ENCODE results near the gene FOXL3. TPM values are rescaled to one million over a fixed set of nuclear protein-coding genes. Genes with fewer than 3 reads are reported as not detected.
A peak's percentile ranks its signal among the peaks of the same experiment; 100 is the strongest.

FOXL3 gene
- total RNA-seq, 1 donor from 2014 or later: not detected

DNA sequence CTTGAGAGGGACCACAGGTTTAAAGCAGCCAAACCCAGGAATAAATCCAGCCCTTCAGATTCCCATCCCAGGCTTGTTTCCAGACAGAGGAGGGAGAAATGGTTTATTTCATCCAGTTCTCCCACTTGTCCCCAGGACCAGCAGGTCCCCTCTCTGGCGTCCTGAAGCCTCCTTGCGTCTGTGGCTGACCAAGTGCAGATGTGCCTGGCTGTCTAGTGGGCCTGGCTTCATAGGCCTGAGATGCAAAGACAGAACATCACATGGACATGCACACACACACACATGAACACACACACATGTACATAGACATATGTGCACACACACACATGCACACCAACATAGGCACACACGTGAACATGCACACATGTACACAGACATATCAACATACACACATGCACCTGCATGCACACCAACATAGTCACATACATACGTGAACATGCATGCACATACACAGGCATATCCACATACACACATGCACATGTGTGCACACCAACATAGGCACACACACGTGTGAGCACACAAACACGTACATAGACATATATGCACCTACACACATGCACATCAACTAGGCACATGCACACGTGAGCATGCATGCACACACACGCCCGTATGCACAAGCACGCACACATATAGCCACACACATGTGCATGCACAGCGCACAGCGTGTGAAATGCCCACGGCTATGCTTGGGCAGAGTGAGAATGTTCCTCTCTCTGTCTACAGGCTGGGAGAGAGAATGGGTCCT, 10.7 kb downstream of the FOXL3 start:
- ATAC-seq (no peak), DNase-seq (ENCODE audit: low spot score) (no peak)

DNA sequence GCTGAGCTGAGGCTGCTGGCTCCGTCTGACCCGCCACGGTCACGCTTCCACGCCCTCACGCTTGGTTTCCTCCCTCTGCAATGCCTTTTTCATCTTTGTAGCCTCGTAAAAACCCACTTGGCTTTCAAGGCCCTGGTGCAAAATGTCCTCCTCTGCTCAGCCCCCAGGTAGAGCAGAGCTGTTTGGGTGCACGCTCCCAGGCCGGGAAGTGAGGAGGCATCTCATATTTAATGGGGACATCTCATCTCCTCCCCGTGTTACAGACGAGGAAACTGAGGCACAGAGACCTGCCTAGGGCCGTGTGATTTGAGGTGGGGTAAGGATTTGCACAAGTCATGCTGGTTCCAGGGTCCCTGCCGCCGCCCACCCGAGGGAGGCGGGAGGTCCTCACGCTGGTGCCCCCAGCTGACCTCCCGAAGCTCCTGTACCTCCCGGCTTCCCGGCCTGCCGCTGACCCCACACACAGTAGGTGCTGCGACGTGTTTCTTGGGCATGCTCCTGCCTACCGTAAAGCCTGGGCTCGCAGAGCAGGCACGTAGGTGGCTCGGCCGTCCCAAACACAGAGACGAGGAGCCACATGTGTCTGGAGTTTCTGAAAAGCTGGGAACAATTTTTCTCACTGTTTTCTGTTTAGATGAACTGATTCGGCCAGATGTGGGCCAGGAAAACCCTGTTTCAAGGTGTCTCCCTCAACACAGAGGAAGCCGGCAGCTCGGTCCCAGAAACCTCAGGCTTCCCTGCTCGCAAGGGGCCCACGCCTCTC, 11.5 kb downstream of the FOXL3 start:
- DNase-seq (ENCODE audit: low spot score): no peak
- ATAC-seq: no peak

DNA sequence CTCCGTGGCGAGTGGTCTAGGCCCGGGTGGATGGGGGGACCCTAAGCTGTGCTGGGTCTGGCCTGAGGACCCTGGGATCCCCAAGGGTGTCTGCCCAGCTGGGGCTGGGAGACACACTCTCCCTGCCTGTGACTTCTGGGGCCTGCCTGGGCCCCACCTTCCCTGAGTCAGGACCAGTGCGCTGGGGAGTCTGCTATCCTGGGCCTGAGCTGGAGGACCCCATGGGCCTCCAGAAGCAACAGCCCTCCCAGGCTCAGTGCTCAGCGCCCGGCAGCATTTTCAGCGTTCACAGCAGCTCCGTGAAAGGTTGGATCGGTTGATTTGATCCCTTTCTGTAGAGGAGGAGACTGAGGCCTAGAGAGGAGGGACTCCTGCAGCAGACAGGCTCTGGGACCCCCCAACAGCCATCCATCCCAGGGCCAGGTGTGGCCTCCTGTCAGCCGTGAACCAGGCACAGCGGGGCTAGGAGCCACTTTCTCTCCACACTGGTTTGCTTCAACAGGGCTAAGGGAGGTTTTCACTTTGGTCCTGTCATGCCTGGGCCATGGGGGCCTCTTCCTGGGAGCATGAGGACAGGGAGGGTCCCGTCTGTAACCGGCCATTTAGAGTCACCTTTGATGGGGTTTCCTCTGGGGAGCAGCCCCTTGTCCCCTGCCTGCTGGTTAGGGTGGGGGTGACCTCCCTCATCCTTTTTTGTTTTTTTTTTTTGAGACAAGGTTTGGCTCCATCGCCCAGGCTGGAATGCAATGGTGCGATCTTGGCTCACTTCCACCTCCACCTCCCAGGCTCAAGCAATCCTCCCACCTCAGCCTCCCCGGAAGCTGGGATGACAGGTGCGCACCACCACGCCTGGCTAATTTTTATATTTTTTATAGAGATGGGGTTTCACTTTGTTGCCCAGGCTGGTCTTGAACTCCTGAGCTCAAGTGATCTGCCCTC, 12.4 kb downstream of the FOXL3 start:
- DNase-seq (ENCODE audit: low spot score) (no peak), ATAC-seq (no peak)

DNA sequence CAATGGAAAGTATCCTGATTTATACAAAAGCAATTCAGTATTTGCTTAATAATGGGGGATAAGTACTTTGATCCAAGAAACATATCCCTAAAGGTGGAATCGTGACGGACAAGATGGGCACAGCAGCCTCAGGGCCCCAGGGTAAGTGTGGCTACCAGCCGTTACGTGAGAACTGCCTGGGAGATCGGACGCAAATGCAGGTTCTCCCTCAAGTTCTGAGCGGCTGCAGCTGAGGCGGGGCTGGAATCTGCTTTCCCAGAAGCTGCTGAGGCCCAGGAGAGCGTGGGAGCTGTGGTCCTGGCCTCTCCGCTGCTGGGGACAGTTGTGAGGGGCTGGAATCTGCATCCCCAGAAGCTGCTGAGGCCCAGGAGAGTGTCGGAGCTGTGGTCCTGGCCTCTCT, 13.5 kb downstream of the FOXL3 start:
- ATAC-seq: no peak
- DNase-seq (ENCODE audit: low spot score): no peak

DNA sequence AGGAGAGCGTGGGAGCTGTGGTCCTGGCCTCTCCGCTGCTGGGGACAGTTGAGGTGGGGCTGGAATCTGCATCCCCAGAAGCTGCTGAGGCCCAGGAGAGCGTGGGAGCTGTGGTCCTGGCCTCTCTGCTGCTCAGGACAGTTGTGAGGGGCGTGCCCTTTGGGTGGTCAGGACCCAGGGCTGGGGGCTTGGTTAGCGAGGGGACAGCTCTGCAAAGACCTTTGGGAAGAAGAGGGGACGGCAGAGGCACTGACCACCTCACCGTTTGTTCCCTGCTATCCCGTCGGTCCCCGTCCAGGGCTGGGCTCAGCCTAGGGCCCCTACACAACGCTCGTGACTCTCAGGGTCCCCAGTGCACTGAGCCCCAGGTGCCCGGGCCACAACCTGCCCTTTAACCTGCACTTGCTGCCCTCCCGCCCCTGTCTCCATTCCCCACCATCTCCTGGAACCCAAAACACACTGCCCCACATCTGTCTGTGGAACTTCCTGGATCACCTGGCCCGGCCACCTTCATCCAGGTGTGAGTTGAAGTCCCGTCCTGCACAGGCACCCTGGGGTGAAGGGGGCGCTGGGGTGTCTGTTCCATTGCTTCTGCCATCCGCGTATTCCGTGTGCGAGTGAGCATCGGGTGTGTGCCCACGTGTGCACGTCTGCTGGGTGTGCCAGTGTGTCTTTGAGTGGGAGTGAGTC, 14.1 kb downstream of the FOXL3 start:
- DNase-seq (ENCODE audit: low spot score) (no peak), ATAC-seq (no peak)

DNA sequence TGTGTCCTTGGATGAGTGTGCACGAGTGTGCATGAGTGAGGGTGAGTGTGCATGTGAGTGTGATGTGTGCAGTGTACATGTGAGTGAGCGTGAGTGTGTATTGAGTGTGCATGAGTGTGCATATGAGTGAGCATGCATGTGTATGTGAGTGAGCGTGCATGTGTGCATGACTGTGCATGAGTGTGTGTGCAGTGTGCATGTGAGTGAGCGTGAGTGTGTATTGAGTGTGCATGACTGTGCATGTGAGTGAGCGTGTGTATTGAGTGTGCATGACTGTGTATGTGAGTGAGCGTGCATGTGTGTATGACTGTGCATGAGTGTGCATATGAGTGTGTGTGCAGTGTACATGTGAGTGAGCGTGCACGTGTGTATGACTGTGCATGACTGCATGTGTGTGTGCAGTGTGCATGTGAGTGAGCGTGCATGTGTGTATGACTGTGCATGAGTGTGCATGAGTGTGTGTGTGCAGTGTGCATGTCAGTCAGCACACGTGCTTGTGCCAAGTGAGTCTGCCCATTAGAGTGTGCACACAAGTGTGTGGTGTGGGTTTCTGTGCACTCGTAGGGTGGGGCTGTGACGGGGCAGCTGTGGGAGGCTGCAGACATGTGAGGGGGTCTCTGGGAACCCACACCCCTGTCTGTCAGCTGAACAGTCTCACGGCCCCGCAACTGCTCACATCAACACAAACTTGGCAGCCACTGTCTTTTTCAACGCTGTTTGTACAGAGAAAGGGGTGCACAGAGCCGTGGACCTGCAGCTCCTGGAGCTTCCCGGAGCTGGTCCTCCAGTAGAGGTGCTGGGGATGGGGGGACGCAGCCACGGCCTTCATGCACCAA, 14.8 kb downstream of the FOXL3 start:
- no peak for ATAC-seq

DNA sequence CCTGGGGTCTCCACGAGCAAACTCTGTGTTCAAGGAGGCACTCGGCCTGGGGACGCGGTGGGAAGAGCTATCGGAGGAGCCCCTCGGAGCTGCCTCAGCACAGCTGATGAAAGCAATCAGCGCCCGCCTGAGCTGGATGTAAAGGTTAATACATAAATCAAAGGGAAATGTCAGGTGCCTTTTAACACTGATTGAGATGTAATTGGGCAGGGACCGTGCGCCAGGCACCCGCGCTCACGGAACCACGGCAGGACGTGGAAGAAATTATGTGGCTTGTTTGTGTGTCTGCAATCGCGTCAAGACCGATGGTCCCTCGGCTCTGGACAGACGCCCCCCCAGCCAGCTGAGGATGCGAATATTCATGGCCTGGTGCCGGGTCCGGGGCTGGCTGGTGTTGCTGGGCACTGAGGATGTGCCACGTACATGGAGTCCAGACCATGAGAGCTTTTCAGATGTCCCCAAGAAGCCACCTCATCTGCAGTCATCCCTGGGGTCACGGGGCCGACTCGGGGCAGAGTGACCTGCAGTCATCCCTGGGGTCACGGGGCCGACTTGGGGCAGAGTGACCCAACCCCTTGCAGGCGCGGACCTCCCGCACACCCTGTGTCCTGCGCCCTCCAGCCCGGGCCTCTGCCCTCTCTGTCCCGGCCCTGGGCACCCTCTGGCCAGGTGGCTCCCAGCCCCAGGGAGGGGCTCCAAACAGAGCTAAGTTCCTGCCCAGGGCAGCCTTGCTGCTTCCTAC, 15.6 kb downstream of the FOXL3 start:
- ATAC-seq (no peak), DNase-seq (ENCODE audit: low spot score) (no peak)

More for the DNA sequence above, 14.8 kb downstream of the FOXL3 start:
- no peak for DNase-seq (ENCODE audit: low spot score)

DNA sequence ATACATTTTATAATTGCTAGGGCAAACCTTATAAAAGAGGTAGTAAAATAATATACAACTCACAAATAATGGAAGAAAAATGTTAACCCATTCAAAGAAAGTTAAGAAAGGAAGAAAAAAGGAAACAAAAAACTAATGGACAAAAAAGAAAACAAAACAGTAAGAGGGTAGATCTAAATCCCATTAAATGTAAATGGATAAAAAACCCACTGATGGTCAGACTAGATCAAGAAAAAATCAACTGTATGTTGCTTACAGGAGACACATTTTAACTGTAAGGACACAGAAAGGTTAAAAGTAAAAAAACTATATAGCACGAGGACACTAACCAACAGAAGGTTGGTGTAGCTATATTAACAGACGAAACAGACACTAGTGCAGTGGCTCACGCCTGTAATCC, 18.0 kb downstream of the FOXL3 start:
- ATAC-seq: no peak
- DNase-seq (ENCODE audit: low spot score): no peak

DNA sequence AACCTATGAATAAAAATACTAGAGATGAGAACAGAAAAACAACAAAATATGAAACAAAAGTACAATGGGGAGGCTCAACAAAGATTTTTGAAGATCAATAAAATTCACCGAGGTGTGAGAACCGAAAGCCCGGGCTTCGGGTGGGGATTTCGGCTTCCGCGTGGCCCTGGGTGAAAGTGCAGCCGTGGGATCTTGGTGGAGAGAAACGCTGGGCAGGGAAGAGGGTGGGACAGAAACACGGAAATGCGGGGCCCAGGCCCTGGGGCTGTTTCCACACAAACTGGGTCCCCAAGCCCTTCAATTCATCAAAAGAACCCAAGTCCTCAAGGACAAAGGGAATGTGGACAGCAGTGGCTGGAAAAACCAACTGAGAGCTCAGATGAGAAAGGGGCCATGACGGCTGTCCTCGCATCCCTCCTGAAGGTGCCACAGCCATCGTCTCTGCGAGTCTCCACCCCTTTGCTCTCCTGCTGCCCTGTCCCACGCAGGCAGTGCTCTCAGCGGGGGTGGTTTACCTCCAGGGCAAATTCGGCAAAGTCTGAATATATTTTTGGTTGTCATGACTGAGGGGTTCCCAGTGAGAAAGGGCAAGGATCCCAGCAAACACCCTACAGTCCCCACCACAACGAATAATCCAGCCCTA, 19.7 kb downstream of the FOXL3 start:
- DNase-seq (ENCODE audit: low spot score) (no peak), ATAC-seq (no peak)

DNA sequence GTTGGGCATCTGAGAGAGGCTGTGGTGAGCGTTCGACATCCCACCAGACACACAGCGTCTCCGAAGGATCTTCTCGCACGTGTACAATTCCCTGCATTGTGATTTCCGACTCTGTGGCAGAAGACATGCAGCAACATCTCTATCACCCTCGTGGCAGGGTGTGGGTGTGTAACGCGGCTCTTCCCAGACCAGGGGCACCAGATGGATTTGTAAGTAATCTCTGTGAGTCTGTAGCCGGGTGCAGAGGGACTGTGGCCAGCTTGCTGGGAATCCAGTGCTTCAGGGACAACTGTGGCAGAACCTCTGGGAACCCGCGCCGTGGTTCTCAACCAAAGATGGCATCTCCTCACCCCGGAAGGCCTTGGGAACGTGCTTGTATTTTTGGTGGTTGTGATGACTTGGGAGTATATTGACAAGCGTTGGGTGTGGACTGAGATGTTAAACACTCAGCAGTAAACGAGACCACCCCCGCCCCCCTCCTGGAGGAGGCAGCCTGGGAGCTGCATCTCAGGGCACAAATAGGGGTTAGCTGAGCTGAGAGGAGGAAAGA, 21.2 kb downstream of the FOXL3 start:
- DNase-seq (ENCODE audit: low spot score): no peak

DNA sequence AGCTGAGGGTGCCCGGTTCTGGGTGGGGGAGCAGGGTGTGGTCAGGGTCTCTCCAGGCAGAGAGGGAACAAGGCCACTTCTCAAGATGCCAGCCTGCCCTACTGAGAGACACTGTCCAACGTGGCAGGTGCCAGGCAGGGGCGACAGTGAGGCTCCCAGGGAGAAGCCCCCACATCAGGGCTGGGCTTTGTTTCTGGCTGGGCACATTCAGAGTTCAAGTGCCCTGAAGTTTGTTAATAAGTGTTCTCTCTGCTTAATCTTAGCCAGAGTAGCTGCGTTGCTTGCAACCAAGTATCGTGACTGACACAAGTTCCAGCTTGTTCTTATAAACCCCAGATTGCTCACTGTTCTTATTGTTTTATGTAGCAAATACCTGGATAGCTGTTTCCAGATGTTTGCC, 21.8 kb downstream of the FOXL3 start:
- no peak for DNase-seq (ENCODE audit: low spot score)

More for the DNA sequence above, 21.2 kb downstream of the FOXL3 start:
- ATAC-seq: no peak

DNA sequence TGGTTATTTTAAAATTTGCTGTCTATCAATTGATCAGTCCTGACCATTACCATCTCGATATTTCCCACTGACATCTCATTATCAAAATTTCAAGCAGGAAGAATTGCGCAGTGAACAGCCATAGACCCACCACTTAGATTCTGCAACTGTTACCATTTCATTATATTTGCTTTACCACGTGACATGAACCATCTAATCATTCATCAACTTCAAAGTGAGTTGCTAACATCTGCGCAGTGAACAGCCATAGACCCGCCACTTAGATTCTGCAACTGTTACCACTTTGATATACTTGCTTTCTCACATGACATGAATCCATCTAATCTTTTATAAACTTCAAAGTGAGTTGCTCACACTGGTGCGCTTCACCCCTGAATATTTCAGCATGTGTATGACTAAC, 22.5 kb downstream of the FOXL3 start:
- no peak for ATAC-seq
- no peak for DNase-seq (ENCODE audit: low spot score)

More for the DNA sequence above, 21.8 kb downstream of the FOXL3 start:
- ATAC-seq: no peak

DNA sequence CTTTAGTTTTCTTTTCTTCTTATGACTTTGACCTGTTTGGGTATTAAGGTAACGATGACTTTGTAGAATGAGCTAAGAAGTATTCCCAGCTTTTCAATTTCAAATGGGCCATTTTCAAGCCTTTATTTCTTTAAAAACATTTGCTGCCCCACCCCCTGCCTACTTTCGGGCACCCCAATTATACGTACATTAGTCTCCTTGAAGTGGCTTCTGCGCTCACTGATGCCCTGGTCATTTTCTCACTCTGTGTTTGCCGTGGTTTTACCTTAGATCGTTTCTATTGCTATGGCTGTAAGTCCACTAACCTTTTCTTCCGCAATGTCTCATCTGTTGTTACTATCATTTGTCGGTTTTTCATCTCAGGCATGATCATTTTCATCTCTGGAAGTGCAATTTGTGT, 24.9 kb downstream of the FOXL3 start:
- ATAC-seq (no peak), DNase-seq (ENCODE audit: low spot score) (no peak)

DNA sequence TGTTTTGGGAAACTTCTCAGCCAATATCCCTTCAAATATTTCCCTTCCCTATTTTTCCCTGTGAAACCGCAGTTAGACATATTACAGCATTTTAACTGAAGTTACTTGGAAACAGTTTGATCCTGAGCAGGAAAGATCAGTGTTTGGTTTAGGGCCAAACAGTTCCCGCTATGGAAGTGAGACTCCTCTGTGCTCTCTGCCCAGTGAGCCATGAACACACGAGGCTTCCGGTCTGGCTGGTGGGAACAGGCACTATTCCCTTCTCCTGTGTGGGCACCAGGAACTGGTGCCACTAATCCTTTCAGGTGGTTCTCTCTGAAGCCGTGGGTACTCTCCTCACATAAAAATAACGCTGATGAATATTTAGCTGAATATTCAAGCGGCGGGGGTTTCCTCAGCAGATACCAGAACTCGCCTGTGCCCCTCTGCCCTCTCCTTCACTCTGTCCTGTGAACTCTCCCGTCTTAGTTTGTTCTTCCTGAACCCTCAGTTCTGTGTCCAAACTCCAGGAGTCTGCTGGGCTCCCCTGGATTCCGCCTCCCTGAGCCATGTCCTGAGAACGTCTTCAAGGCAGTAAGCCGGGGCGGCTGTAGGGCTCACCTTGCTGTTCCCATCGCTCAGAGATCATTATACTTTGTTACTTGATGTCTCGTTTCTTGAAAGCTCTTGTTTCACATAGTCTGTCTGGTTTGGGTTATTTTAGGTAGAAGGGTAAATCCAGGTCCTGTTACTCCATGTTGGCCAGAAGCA, 25.7 kb downstream of the FOXL3 start:
- no peak for DNase-seq (ENCODE audit: low spot score)
- ATAC-seq: no peak

DNA sequence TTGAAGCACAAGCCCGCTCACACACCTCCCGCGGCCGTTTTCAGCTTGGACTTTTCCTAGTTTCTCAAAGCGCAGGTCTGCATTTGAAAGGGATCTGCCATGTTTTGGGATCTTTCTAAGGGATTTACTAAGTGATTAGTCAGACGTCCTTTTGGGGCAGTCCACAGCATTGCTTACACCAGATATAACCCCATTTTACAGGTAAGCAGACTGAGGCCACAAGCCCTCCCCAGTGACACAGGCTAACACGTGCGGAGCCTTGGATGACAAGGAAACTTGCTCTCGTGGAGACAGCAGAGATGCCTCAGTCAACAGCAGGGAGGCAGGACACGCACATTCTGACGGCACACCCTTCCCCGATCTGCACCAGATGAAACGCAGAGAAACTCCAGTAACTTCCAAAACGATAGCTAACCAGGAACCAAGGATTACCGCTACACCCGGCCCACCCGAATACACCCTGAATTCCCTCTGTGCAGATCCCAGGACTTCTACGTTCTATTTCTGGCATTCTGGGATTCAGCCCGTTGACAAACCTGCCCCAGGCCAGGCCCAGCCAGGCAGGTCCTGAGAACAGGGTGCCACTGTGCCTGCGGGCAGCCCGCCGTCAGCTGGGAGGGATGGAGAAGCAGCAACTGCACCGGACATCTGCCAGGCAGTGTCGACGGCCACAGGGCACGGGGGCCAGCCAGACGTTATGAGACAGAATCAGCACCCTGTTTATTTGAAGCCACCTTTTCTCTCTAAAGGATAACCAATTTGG, 27.9 kb downstream of the FOXL3 start:
- ATAC-seq (no peak), DNase-seq (ENCODE audit: low spot score) (no peak)

DNA sequence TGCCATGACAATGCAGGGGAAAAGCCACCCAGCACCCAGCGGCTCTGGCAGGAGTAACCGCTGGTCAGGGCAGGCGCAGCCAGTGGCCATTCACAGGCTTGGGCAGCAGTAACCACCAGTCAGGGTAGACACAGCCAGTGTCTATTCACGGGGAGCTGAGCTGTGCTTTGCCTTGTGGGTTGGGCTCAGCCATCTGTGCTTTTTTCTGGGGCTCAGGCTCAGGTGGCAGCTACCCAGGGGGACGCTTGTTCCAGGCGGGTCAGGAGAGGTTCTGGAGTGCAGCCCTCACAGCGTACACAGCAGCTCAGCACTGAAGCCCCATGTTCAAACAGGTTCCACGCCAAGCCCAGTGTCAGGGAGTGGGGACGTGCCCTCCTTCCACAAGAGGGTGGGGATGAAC, 28.5 kb downstream of the FOXL3 start:
- ATAC-seq (peak; percentile 3), DNase-seq (ENCODE audit: low spot score) (no peak)
